ENCODE results near the gene P4HA2. TPM values are rescaled to one million over a fixed set of nuclear protein-coding genes. Genes with fewer than 3 reads are reported as not detected.
"Not testable (repeated sequence)": the region's sequence is repeated elsewhere in the genome, so short reads cannot be mapped to it uniquely, and the experiment has no call there.

The P4HA2 gene
- total RNA-seq, 2 donors from 2014 or later, result 60.5 to 65.4 TPM

- DNase-seq (ENCODE audit: low spot score), result no peak
- Histone ChIP-seq H3K4me1 (no peaks in the 10 kb centered on the region), H3K9me3 (peaks cover 0 to 21% of the 10 kb centered on the region in 2 donors), H3K27me3 (no peaks in the 10 kb centered on the region), H3K4me3 (no peak overlapping the region), H3K36me3 (no peaks in the 10 kb centered on the region), H3K27ac (no peak overlapping the region)
- no peak for TF ChIP-seq CTCF (IDR thresholded peaks at IDR 0.05)
These were observed 71.2 kb downstream of the P4HA2 start for GRCh38 chr5:132156413-132156812.

- no peak overlapping the region for H3K27ac ChIP-seq
- H3K4me3 ChIP-seq, result no peak overlapping the region
- no peak for TF ChIP-seq CTCF (IDR thresholded peaks at IDR 0.05)
- no peaks in the 10 kb centered on the region for H3K36me3 ChIP-seq
- H3K27me3 ChIP-seq, result no peaks in the 10 kb centered on the region
- DNase-seq (ENCODE audit: low spot score), result no peak
- H3K4me1 ChIP-seq, result no peaks in the 10 kb centered on the region
- peaks cover 0 to 24% of the 10 kb centered on the region in 2 donors for H3K9me3 ChIP-seq
These were observed 77.1 kb downstream of the P4HA2 start for GRCh38 chr5:132150565-132150964.

- Histone ChIP-seq H3K27me3 (no peaks in the 10 kb centered on the region), H3K27ac (no peak overlapping the region), H3K36me3 (no peaks in the 10 kb centered on the region), H3K4me1 (no peaks in the 10 kb centered on the region), H3K4me3 (no peak overlapping the region), H3K9me3 (peaks cover 0 to 31% of the 10 kb centered on the region in 2 donors)
- no peak for DNase-seq (ENCODE audit: low spot score)
- no peak for TF ChIP-seq CTCF (IDR thresholded peaks at IDR 0.05)
These were observed 80.0 kb downstream of the P4HA2 start for GRCh38 chr5:132147663-132148062.

- not testable (repeated sequence) for H3K4me3 ChIP-seq; H3K27ac ChIP-seq; H3K4me1 ChIP-seq; H3K27me3 ChIP-seq; H3K36me3 ChIP-seq; DNase-seq (ENCODE audit: low spot score)
- H3K9me3 ChIP-seq, result peaks cover 0 to 26% of the 10 kb centered on the region in 2 donors
These were observed 82.3 kb downstream of the P4HA2 start for GRCh38 chr5:132145326-132145725.

- no peak for TF ChIP-seq CTCF (IDR thresholded peaks at IDR 0.05)
- Histone ChIP-seq H3K27me3 (no peaks in the 10 kb centered on the region), H3K9me3 (peaks cover 0 to 26% of the 10 kb centered on the region in 2 donors), H3K36me3 (no peaks in the 10 kb centered on the region), H3K4me3 (no peak overlapping the region), H3K4me1 (no peaks in the 10 kb centered on the region), H3K27ac (no peak overlapping the region)
- DNase-seq (ENCODE audit: low spot score), result no peak
These were observed 84.5 kb downstream of the P4HA2 start for GRCh38 chr5:132143148-132143547.

- no peak for DNase-seq (ENCODE audit: low spot score)
- H3K4me3 ChIP-seq, result no peak overlapping the region
- H3K36me3 ChIP-seq, result no peaks in the 10 kb centered on the region
- no peak overlapping the region for H3K27ac ChIP-seq
- H3K4me1 ChIP-seq, result no peaks in the 10 kb centered on the region
- peaks cover 0 to 26% of the 10 kb centered on the region in 2 donors for H3K9me3 ChIP-seq
- TF ChIP-seq CTCF (IDR thresholded peaks at IDR 0.05), result no peak
- no peaks in the 10 kb centered on the region for H3K27me3 ChIP-seq
These were observed 85.2 kb downstream of the P4HA2 start for GRCh38 chr5:132142459-132142858.

Small RNA genes within 50 kb of the gene (microRNA-seq; reads per million reads assigned to microRNA genes)
- 0 reads per million in 2 donors for gene MIR6830 (ENCODE audit: borderline number of aligned reads in 2 of 2, borderline replicate concordance in 1 of 2)

Other genes with a start within 250 kb of the P4HA2 start
- 1 to 10 TPM in 1 of 2 donors, under 1 TPM in 1; 0.71 to 1.6 TPM for gene ACSL6, start 216.2 kb downstream of the P4HA2 start, total RNA-seq
- not detected for gene IL3, start 167.2 kb downstream of the P4HA2 start, total RNA-seq
- not detected for gene CSF2, start 154.1 kb downstream of the P4HA2 start, total RNA-seq
- gene PDLIM4, start 29.8 kb upstream of the P4HA2 start, total RNA-seq, result 10 to 100 TPM; 13.4 to 96.7 TPM
- 1 to 10 TPM; 1.5 to 2.8 TPM for gene SLC22A4, start 66.5 kb upstream of the P4HA2 start, total RNA-seq
- gene SLC22A5, start 141.9 kb upstream of the P4HA2 start, total RNA-seq, result 10 to 100 TPM in 1 of 2 donors, 1 to 10 TPM in 1; 8.6 to 17.6 TPM